HL-60 (cell line): Measurements from ENCODE around the gene LRWD1.

Source experiments
- DNase-seq, 2 experiments: peaks; one replicate each; pipeline ENCODE4 v3.0.0-alpha.2; 2010 to 2020; ENCODE audit warnings: low read depth in 1 of 2, low spot score in 1 of 2
- H3K27ac ChIP-seq: fragments of 250-450 bp; sonication (Bioruptor Pico); replicated peaks from 2 replicates; pipeline ENCODE4 v1.5.1; 2020; ENCODE audit warnings: mild to moderate bottlenecking, moderate library complexity
- H3K27me3 ChIP-seq: fragments of 250-450 bp; sonication (Bioruptor Pico); 2 replicates; pipeline ENCODE4 v1.5.1; 2021; ENCODE audit warnings: mild to moderate bottlenecking, moderate library complexity; ENCODE audit not compliant: insufficient read depth, poor library complexity, severe bottlenecking
- H3K4me3 ChIP-seq: replicated peaks from 2 replicates; pipeline ENCODE4 v1.5.1; 2011; ENCODE audit warnings: mild to moderate bottlenecking, control low read depth, low read length; ENCODE audit not compliant: insufficient read depth
- CTCF ChIP-seq: IDR thresholded peaks from one replicate; pipeline ENCODE4 v1.5.1; 2011; ENCODE audit warnings: low read length, control low read depth, inconsistent platforms; ENCODE audit not compliant: insufficient read depth
- GABPA ChIP-seq: IDR thresholded peaks from 2 replicates; pipeline ENCODE4 v1.6.1; 2012; ENCODE audit warnings: low read depth
- POLR2AphosphoS5 ChIP-seq: IDR thresholded peaks from 2 replicates; pipeline ENCODE4 v1.6.1; 2012; ENCODE audit warnings: low read depth
- SPI1 ChIP-seq: IDR thresholded peaks from 2 replicates; pipeline ENCODE4 v1.6.1; 2012; ENCODE audit warnings: low read depth, mild to moderate bottlenecking, borderline replicate concordance
- long read RNA-seq: library from polyadenylated mRNA; unstranded; transcript quantifications from one replicate; pipeline ENCODE4 v2.0.0, GENCODE V29; 2020
- TF ChIP-seq, protein P1 (sequence below): IDR thresholded peaks from 2 replicates; pipeline ENCODE4 v1.6.1; 2012; ENCODE audit warnings: low read depth; ENCODE audit not compliant: insufficient replicate concordance

The LRWD1 gene
- long read RNA-seq, transcript LRWD1-201 (15 exons, 2,215 nt), result major isoform, 158 of 188 reads
- long read RNA-seq, partial matches to known transcripts, result 6 of 188 reads
- long read RNA-seq, other reads (novel, unspliced or antisense), result 24 of 188 reads

- TF ChIP-seq POLR2AphosphoS5 (0 out of 2 replicates have a peak, but pooled peaks have one; percentile 48), GABPA (peak; percentile 79), SPI1 (peak; percentile 52; the same call in 1 of the 2 replicates), CTCF (no peak)
- TF ChIP-seq, protein P1, sequence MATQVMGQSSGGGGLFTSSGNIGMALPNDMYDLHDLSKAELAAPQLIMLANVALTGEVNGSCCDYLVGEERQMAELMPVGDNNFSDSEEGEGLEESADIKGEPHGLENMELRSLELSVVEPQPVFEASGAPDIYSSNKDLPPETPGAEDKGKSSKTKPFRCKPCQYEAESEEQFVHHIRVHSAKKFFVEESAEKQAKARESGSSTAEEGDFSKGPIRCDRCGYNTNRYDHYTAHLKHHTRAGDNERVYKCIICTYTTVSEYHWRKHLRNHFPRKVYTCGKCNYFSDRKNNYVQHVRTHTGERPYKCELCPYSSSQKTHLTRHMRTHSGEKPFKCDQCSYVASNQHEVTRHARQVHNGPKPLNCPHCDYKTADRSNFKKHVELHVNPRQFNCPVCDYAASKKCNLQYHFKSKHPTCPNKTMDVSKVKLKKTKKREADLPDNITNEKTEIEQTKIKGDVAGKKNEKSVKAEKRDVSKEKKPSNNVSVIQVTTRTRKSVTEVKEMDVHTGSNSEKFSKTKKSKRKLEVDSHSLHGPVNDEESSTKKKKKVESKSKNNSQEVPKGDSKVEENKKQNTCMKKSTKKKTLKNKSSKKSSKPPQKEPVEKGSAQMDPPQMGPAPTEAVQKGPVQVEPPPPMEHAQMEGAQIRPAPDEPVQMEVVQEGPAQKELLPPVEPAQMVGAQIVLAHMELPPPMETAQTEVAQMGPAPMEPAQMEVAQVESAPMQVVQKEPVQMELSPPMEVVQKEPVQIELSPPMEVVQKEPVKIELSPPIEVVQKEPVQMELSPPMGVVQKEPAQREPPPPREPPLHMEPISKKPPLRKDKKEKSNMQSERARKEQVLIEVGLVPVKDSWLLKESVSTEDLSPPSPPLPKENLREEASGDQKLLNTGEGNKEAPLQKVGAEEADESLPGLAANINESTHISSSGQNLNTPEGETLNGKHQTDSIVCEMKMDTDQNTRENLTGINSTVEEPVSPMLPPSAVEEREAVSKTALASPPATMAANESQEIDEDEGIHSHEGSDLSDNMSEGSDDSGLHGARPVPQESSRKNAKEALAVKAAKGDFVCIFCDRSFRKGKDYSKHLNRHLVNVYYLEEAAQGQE, result no peak
- Histone ChIP-seq H3K4me3 (peak within 1 kb of the TSS; percentile 100), H3K27ac (peak within 1 kb of the TSS; percentile 72), H3K27me3 (no peaks in the 10 kb centered on the region)
- DNase-seq, result peak; percentile 89 to 93
Measured at GRCh38 chr7:102464577-102465280, at the start of gene LRWD1, which contains the start of gene ALKBH4. Gene LRWD1 (plus strand): TSS chr7:102464984. CDS start chr7:102465081, 97 bp downstream. Gene ALKBH4 (minus strand): TSS chr7:102464863. CDS start chr7:102464836, 27 bp downstream.

DNA sequence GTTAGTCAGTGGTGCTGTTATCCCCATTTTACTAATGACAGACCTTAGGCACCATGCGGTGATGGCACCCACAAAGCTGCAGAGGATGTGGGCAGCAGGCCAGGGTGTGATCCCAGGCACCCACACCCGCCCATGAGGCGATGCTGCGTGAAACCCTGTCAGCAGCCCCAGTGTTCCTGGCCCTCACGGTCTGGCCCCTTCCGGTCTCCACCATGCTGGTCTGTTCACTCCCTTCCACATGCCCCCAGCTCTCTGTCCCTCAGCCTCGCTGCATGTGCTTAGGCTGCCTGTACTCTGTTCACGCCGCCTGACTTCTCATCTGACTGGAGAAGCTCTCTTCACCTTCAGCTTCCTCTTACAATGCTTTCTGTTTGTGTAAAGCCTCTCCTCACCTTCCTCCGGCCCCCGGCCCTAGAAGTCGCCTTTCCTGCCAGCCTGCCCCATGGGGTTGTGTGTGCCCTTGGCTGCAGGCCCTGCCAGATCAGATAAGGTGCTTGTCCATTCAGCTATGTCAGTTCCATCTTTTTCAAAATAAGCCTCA is 49.0 kb upstream of the LRWD1 start:
- no peaks in the 10 kb centered on the region for H3K27me3 ChIP-seq
- TF ChIP-seq SPI1, result no peak
- peak; percentile 37; the same call in 1 of the 2 replicates for TF ChIP-seq POLR2AphosphoS5
- TF ChIP-seq GABPA, result no peak
- no peak for TF ChIP-seq CTCF
- H3K27ac ChIP-seq, result peak overlapping the region; percentile 68
- H3K4me3 ChIP-seq, result no peak overlapping the region
- peak in 1 of 2 experiments; percentile 60 for DNase-seq

DNA sequence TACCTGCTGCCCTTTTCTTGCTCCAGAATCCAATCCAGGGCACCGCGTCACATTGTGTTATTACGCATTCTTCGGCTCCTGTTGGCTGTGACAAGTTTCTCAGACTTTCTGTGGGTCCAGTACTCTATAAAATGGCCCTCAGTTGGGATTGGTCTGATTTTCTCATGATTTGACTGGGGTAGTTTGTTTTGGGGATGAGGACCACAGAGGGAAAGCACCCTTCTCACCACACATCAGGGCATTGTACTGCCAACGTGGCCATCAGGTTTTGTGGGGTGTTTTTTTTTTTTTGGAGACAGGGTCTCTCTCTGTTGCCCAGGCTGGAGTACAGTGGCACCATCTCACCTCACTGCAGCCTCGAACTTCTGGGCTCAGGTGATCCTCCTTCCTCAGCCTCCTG is 48.4 kb upstream of the LRWD1 start:
- Histone ChIP-seq H3K27me3 (no peaks in the 10 kb centered on the region), H3K4me3 (no peak overlapping the region), H3K27ac (peak overlapping the region; percentile 68)
- no peak for DNase-seq
- no peak for TF ChIP-seq POLR2AphosphoS5

- DNase-seq, result no peak
- Histone ChIP-seq H3K27ac (no peak overlapping the region), H3K4me3 (no peak overlapping the region), H3K27me3 (no peaks in the 10 kb centered on the region)
- TF ChIP-seq GABPA, result no peak
- TF ChIP-seq CTCF, result no peak
- no peak for TF ChIP-seq POLR2AphosphoS5
- TF ChIP-seq, protein P1, result no peak
- no peak for TF ChIP-seq SPI1
Measured at GRCh38 chr7:102417105-102417504, 47.7 kb upstream of the LRWD1 start.
